BJ (cell line): ENCODE data around the gene FAM114A1. TPM values are rescaled to one million over a fixed set of nuclear protein-coding genes. Genes with fewer than 3 reads are reported as not detected.
A peak's percentile ranks its signal among the peaks of the same experiment; 100 is the strongest.

ENCODE experiments used
- CTCF ChIA-PET: fragments of 350-600 bp; formaldehyde crosslinking; extraction: SDS; loops from one replicate; lab custom pipeline; 2021; ENCODE audit warnings: antibody characterized with exemption, inconsistent platforms; lab: Yijun Ruan, JAX
- POLR2A ChIA-PET: fragments of 300-600 bp; sonication (Branson Sonifier 250); formaldehyde crosslinking; extraction: SDS; loops from one replicate; lab custom pipeline; 2021; ENCODE audit warnings: antibody characterized with exemption; lab: Charles Lee
- DNase-seq: peaks from one replicate; pipeline ENCODE4 v3.0.0-alpha.2; 2011; ENCODE audit warnings: low read depth
- H3K27me3 ChIP-seq: 2 replicates; pipeline ENCODE4 v1.6.0; 2011; ENCODE audit warnings: low read length; ENCODE audit not compliant: control insufficient read depth, insufficient read depth
- H3K36me3 ChIP-seq: 2 replicates; pipeline ENCODE4 v1.5.1; 2011; ENCODE audit warnings: low read length; ENCODE audit not compliant: control insufficient read depth, insufficient read depth
- H3K4me3 ChIP-seq: 2 replicates; pipeline ENCODE4 v1.5.1; 2011; ENCODE audit warnings: low read depth, mild to moderate bottlenecking, control low read depth, low read length
- CTCF ChIP-seq: IDR thresholded peaks from 2 replicates; pipeline ENCODE4 v1.5.1; 2011; ENCODE audit warnings: low read depth, mild to moderate bottlenecking, control low read depth, inconsistent platforms, low read length, moderate library complexity; ENCODE audit not compliant: insufficient read depth
- polyA plus RNA-seq: library from polyadenylated mRNA; depleted of rRNA; stranded (reverse); fragments of >200 nt; gene quantifications from 2 replicates; pipeline ENCODE4 v1.2.3, GENCODE V29; 2011; rRNA removed
- small RNA-seq: library from RNA; depleted of rRNA; stranded (forward); fragments of <200 nt; gene quantifications from one replicate; pipeline ENCODE3, GENCODE V24; 2012; ENCODE audit warnings: low replicate concordance, low read depth; ENCODE audit not compliant: insufficient read length

Gene FAM114A1
- polyA plus RNA-seq, 1 experiment, result 184 TPM

GRCh38 chr4:38993683-38994082 is 126.1 kb downstream of the FAM114A1 start:
- no peak for TF ChIP-seq CTCF
- CTCF ChIA-PET, result interaction anchor here (0.7 kb wide), 1 partner anchor 22 kb away, joined by 3 read pairs; no protein-coding TSS in a partner anchor
- no peaks in the 10 kb centered on the region for H3K36me3 ChIP-seq

GRCh38 chr4:38994135-38994534 is 126.5 kb downstream of the FAM114A1 start:
- CTCF ChIA-PET, result interaction anchor here (0.7 kb wide), 1 partner anchor 21 kb away, joined by 3 read pairs; no protein-coding TSS in a partner anchor
- DNase-seq, result no peak
- no peak for TF ChIP-seq CTCF
- no peaks in the 10 kb centered on the region for H3K27me3 ChIP-seq
- H3K4me3 ChIP-seq, result no peak overlapping the region
- H3K36me3 ChIP-seq, result no peaks in the 10 kb centered on the region
- POLR2A ChIA-PET, result no interaction called here

More at GRCh38 chr4:38993683-38994082, 126.1 kb downstream of the FAM114A1 start:
- H3K4me3 ChIP-seq, result no peak overlapping the region
- POLR2A ChIA-PET, result interaction anchor here (0.5 kb wide), 1 partner anchor 58 kb away, joined by 8 read pairs; no protein-coding TSS in a partner anchor
- no peak for DNase-seq
- no peaks in the 10 kb centered on the region for H3K27me3 ChIP-seq

Small RNA genes lying within 50 kb of the gene (small RNA-seq; reads per million reads assigned to genes)
- 22.3 reads per million, percentile 84 among the genes with 10 or more reads in this experiment for gene MIR574

Other genes with a start within 250 kb of the FAM114A1 start
- gene KLF3, start 203.6 kb upstream of the FAM114A1 start, polyA plus RNA-seq, result 11.4 and 11.7 TPM in 2 replicates
- gene TLR10, start 84.8 kb upstream of the FAM114A1 start, polyA plus RNA-seq, result not detected in 2 replicates
- 0.05 and 0.16 TPM in 2 replicates for gene TLR1, start 63.0 kb upstream of the FAM114A1 start, polyA plus RNA-seq
- gene TLR6, start 11.0 kb upstream of the FAM114A1 start, polyA plus RNA-seq, result 0.27 and 0.70 TPM in 2 replicates
- 0.07 and 0.15 TPM in 2 replicates for gene TMEM156, start 164.6 kb downstream of the FAM114A1 start, polyA plus RNA-seq
- 77.4 and 108 TPM in 2 replicates for gene KLHL5, start 194.4 kb downstream of the FAM114A1 start, polyA plus RNA-seq